ENCODE measurements around the gene BLOC1S4. TPM values are rescaled to one million over a fixed set of nuclear protein-coding genes. Genes with fewer than 3 reads are reported as not detected.

Gene BLOC1S4
- total and polyA plus RNA-seq, 2 experiments from 2014 or later, result 23.9 to 35.2 TPM

- H3K9me3 Mint-ChIP-seq, result no peaks in the 10 kb centered on the region
- H3F3A ChIP-seq (replicated peaks; ENCODE audit: low read depth), result no peaks in the 10 kb centered on the region
- H4K20me1 ChIP-seq (replicated peaks; ENCODE audit: insufficient read depth), result no peaks in the 10 kb centered on the region
- no peaks in the 10 kb centered on the region for H3K27me3 ChIP-seq (ENCODE audit: insufficient read depth)
- peak; percentile 38 for ATAC-seq
- TF ChIP-seq ZNF114 (CRISPR knock-in tag; IDR thresholded peaks at IDR 0.05), result no peak
- H3K9me2 ChIP-seq (ENCODE audit: insufficient read depth), result no peaks in the 10 kb centered on the region
- H3K4me2 ChIP-seq, result no peak overlapping the region
- H3K4me3 Mint-ChIP-seq, result no peak overlapping the region
- DNase-seq (ENCODE audit: low spot score), result no peak
- H3K79me2 ChIP-seq (replicated peaks; ENCODE audit: insufficient read depth), result no peaks in the 10 kb centered on the region
- no peaks in the 10 kb centered on the region for H3K36me3 Mint-ChIP-seq (ENCODE audit: low read depth)
- H3K27ac ChIP-seq (ENCODE audit: low read depth), result no peak overlapping the region
- no peaks in the 10 kb centered on the region; the same call in 1 of the 2 replicates for H3K4me1 ChIP-seq (ENCODE audit: insufficient read depth)
- peaks cover 12% of the 10 kb centered on the region for H3K4me1 Mint-ChIP-seq
- no peak overlapping the region; the same call in 1 of the 2 replicates for H3K27ac Mint-ChIP-seq
- H3K27me3 Mint-ChIP-seq (ENCODE audit: insufficient read depth, low read depth, poor library complexity), result peaks cover 8% of the 10 kb centered on the region
- H3K36me3 ChIP-seq (ENCODE audit: insufficient read depth), result no peaks in the 10 kb centered on the region
- H2AFZ ChIP-seq, result peak overlapping the region; percentile 52; the same call in 1 of the 2 replicates
- H3K4me3 ChIP-seq, result no peak overlapping the region
These were observed 16.7 kb downstream of the BLOC1S4 start for GRCh38 chr4:6732441-6733357.

- ATAC-seq (no peak), DNase-seq (ENCODE audit: low spot score) (no peak)
- no peak overlapping the region for H3K4me3 Mint-ChIP-seq
- Histone ChIP-seq H3K27ac (ENCODE audit: low read depth) (no peak overlapping the region), H3K9me2 (ENCODE audit: insufficient read depth) (no peaks in the 10 kb centered on the region), H3K4me1 (ENCODE audit: insufficient read depth) (no peaks in the 10 kb centered on the region), H3F3A (replicated peaks; ENCODE audit: low read depth) (no peaks in the 10 kb centered on the region), H4K20me1 (replicated peaks; ENCODE audit: insufficient read depth) (no peaks in the 10 kb centered on the region), H3K4me2 (no peak overlapping the region), H3K36me3 (ENCODE audit: insufficient read depth) (no peaks in the 10 kb centered on the region), H2AFZ (peak overlapping the region; percentile 59), H3K79me2 (replicated peaks; ENCODE audit: insufficient read depth) (no peaks in the 10 kb centered on the region), H3K4me3 (no peak overlapping the region), H3K27me3 (ENCODE audit: insufficient read depth) (no peaks in the 10 kb centered on the region)
- peaks cover 3% of the 10 kb centered on the region; the same call in 2 of the 3 replicates for H3K4me1 Mint-ChIP-seq
- no peaks in the 10 kb centered on the region for H3K36me3 Mint-ChIP-seq (ENCODE audit: low read depth)
- no peaks in the 10 kb centered on the region for H3K9me3 Mint-ChIP-seq
- H3K27me3 Mint-ChIP-seq (ENCODE audit: insufficient read depth, low read depth, poor library complexity), result peaks cover 6% of the 10 kb centered on the region
- H3K27ac Mint-ChIP-seq, result no peak overlapping the region
- TF ChIP-seq, protein P1, sequence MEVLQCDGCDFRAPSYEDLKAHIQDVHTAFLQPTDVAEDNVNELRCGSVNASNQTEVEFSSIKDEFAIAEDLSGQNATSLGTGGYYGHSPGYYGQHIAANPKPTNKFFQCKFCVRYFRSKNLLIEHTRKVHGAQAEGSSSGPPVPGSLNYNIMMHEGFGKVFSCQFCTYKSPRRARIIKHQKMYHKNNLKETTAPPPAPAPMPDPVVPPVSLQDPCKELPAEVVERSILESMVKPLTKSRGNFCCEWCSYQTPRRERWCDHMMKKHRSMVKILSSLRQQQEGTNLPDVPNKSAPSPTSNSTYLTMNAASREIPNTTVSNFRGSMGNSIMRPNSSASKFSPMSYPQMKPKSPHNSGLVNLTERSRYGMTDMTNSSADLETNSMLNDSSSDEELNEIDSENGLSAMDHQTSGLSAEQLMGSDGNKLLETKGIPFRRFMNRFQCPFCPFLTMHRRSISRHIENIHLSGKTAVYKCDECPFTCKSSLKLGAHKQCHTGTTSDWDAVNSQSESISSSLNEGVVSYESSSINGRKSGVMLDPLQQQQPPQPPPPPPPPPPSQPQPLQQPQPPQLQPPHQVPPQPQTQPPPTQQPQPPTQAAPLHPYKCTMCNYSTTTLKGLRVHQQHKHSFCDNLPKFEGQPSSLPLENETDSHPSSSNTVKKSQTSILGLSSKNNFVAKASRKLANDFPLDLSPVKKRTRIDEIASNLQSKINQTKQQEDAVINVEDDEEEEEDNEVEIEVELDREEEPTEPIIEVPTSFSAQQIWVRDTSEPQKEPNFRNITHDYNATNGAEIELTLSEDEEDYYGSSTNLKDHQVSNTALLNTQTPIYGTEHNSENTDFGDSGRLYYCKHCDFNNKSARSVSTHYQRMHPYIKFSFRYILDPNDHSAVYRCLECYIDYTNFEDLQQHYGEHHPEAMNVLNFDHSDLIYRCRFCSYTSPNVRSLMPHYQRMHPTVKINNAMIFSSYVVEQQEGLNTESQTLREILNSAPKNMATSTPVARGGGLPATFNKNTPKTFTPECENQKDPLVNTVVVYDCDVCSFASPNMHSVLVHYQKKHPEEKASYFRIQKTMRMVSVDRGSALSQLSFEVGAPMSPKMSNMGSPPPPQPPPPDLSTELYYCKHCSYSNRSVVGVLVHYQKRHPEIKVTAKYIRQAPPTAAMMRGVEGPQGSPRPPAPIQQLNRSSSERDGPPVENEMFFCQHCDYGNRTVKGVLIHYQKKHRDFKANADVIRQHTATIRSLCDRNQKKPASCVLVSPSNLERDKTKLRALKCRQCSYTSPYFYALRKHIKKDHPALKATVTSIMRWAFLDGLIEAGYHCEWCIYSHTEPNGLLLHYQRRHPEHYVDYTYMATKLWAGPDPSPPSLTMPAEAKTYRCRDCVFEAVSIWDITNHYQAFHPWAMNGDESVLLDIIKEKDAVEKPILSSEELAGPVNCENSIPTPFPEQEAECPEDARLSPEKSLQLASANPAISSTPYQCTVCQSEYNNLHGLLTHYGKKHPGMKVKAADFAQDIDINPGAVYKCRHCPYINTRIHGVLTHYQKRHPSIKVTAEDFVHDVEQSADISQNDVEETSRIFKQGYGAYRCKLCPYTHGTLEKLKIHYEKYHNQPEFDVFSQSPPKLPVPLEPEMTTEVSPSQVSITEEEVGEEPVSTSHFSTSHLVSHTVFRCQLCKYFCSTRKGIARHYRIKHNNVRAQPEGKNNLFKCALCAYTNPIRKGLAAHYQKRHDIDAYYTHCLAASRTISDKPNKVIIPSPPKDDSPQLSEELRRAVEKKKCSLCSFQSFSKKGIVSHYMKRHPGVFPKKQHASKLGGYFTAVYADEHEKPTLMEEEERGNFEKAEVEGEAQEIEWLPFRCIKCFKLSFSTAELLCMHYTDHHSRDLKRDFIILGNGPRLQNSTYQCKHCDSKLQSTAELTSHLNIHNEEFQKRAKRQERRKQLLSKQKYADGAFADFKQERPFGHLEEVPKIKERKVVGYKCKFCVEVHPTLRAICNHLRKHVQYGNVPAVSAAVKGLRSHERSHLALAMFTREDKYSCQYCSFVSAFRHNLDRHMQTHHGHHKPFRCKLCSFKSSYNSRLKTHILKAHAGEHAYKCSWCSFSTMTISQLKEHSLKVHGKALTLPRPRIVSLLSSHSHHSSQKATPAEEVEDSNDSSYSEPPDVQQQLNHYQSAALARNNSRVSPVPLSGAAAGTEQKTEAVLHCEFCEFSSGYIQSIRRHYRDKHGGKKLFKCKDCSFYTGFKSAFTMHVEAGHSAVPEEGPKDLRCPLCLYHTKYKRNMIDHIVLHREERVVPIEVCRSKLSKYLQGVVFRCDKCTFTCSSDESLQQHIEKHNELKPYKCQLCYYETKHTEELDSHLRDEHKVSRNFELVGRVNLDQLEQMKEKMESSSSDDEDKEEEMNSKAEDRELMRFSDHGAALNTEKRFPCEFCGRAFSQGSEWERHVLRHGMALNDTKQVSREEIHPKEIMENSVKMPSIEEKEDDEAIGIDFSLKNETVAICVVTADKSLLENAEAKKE (CRISPR knock-in tag; IDR thresholded peaks at IDR 0.05), result no peak
- TF ChIP-seq EZH2 (IDR thresholded peaks at IDR 0.05; ENCODE audit: low read depth, unreplicated experiment) (no peak), POLR2AphosphoS5 (IDR thresholded peaks at IDR 0.05; ENCODE audit: low read depth) (no peak), ETS1 (IDR thresholded peaks at IDR 0.05) (no peak), STAT1 (IDR thresholded peaks at IDR 0.05; ENCODE audit: unreplicated experiment) (no peak), NANOG (IDR thresholded peaks at IDR 0.05; ENCODE audit: borderline replicate concordance) (no peak), EZH2phosphoT487 (IDR thresholded peaks at IDR 0.05; ENCODE audit: unreplicated experiment) (no peak)
These were observed 17.6 kb downstream of the BLOC1S4 start for GRCh38 chr4:6733358-6734164.

Measured in GM23338 (cell line).